BE2C (cell line): ENCODE results near the gene GCNT1.

Experiments
- DNase-seq: peaks from one replicate; pipeline ENCODE4 v3.0.0-alpha.2; 2020
- H3K27me3 ChIP-seq: fragments of 250-450 bp; sonication (Bioruptor Pico); 2 replicates; pipeline ENCODE4 v1.5.1; 2020; ENCODE audit warnings: mild to moderate bottlenecking
- H3K36me3 ChIP-seq: fragments of 250-450 bp; sonication (Bioruptor Pico); 2 replicates; pipeline ENCODE4 v1.5.1; 2020; ENCODE audit warnings: mild to moderate bottlenecking
- H3K4me1 ChIP-seq: fragments of 250-450 bp; sonication (Bioruptor Pico); 2 replicates; pipeline ENCODE4 v1.5.1; 2020
- H3K4me3 ChIP-seq: 2 replicates; pipeline ENCODE4 v1.5.1; 2011; ENCODE audit warnings: low read depth, low read length
- H3K9me3 ChIP-seq: fragments of 250-450 bp; sonication (Bioruptor Pico); 2 replicates; pipeline ENCODE4 v1.5.1; 2020
- TF ChIP-seq, protein P1 (sequence below): IDR thresholded peaks from 2 replicates; pipeline ENCODE4 v1.5.1; 2012; ENCODE audit warnings: mild to moderate bottlenecking, low read depth, low read length

Gene GCNT1

DNA sequence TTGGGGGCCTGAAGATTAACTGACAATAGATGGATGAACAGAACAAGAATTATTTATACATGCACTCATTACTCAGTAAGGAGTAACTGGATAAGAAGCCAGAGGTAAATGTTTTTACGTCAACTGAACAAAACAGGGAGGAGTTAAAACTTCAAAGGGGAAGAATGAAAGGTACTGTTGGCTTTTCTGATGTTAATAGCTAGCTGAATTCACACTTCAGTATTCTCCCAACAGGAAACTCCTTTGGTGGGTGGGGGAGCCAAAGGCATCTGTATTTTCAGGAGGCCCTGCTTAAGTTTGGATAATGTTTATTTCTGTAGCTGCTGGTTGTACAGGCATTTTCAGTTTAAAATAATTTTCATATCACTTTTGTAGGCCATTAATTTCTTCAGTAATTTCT lies 41.6 kb upstream of the GCNT1 start:
- no peak overlapping the region for H3K4me3 ChIP-seq
- H3K9me3 ChIP-seq: no peaks in the 10 kb centered on the region
- H3K27me3 ChIP-seq: no peaks in the 10 kb centered on the region
- DNase-seq: no peak
- TF ChIP-seq, protein P1, sequence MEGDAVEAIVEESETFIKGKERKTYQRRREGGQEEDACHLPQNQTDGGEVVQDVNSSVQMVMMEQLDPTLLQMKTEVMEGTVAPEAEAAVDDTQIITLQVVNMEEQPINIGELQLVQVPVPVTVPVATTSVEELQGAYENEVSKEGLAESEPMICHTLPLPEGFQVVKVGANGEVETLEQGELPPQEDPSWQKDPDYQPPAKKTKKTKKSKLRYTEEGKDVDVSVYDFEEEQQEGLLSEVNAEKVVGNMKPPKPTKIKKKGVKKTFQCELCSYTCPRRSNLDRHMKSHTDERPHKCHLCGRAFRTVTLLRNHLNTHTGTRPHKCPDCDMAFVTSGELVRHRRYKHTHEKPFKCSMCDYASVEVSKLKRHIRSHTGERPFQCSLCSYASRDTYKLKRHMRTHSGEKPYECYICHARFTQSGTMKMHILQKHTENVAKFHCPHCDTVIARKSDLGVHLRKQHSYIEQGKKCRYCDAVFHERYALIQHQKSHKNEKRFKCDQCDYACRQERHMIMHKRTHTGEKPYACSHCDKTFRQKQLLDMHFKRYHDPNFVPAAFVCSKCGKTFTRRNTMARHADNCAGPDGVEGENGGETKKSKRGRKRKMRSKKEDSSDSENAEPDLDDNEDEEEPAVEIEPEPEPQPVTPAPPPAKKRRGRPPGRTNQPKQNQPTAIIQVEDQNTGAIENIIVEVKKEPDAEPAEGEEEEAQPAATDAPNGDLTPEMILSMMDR: no peak
- H3K36me3 ChIP-seq: no peaks in the 10 kb centered on the region
- no peaks in the 10 kb centered on the region for H3K4me1 ChIP-seq

DNA sequence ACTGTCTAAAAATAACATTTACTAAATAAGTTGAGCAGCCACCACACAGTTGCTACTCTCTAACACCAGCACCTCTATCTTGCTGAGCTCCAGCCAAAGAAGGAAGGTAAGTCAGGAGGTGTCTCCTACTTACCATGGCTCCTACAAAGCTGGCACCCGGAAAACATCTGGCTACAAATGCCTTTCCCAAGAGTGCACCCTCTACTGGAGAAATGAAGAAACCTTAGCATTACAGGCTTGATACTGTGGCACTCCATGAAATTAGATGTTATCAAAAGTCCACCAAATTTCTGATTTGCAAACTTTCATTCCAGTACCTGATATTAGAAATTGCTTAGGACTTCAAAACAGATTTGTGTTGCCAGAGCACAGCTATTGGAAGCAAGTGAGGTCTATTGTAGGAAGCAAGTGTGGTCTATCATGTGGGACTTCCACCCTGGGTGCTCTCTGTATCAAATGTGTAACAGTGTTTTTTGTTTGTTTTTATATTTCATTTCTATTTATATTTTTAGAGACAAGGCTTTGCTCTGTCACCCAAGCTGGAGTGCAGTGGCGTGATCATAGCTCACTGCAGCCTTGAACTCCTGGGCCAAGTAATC lies 39.1 kb upstream of the GCNT1 start:
- Histone ChIP-seq H3K4me3 (no peak overlapping the region), H3K9me3 (no peaks in the 10 kb centered on the region), H3K27me3 (no peaks in the 10 kb centered on the region), H3K36me3 (no peaks in the 10 kb centered on the region), H3K4me1 (no peaks in the 10 kb centered on the region)
- no peak for DNase-seq
- TF ChIP-seq, protein P1: peak; percentile 76

DNA sequence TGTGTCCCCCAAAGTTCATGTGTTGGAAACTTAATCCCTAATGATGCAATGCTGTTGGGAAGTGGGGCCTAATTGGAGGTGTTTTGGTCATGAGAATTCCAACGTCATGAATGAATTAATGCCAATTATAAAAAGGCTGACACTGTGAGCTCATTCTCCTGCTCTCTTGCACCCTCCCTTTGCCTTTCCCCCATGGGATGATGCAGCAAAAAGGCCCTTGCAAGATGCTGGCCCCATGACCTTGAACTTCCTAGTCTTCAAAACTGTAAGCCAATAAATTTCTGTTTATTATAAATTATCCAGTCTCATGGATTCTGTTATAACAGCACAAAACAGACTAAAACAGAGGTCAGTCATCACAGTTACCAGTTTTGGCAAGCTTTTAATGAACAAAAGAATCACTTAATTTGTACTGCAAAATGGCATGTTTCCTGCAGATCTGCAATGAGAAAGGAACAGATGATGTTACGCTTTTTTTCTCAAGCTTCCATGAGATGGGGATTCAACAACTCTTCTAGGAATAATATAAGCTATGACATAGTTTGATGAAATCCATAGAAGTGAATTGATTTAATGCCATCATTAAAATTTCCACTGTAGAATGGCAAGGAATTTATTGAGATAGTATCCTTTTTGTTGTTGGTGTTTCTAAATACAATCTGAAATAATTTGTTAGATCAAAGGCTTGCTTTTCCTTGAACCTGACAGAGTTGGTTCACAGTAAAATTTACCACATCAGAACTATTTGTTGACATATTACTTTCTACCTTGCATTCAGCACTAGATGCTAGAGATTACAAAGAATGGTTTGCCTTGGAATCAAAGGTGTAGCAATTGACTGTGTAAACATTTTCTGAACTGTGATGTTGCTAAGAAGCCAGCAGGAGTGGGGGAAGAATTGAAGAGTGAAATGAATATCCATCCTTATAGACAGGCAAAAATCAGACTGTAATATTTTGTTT lies 35.5 kb upstream of the GCNT1 start:
- DNase-seq: no peak

DNA sequence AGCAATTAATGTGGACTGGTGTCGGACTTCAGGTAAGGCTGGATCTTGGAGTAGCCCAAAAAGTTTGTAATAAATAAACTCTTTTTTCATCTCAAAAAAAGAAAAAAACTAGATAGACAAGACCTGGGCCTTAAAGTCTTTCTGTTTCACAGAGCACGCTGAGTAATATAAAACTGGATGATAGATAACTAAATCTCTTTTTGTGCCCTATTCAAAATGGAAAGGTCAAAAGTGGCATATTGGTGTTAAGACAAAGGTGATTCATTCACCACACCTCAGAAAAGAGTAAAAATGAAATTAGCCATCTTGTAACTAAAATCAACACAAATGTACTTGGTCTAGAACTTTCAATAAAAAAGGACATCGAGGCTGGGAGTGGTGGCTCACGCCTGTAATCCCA lies 34.5 kb upstream of the GCNT1 start:
- no peaks in the 10 kb centered on the region for H3K9me3 ChIP-seq
- H3K4me3 ChIP-seq: no peak overlapping the region
- TF ChIP-seq, protein P1: no peak
- H3K36me3 ChIP-seq: no peaks in the 10 kb centered on the region
- no peak for DNase-seq
- no peaks in the 10 kb centered on the region for H3K4me1 ChIP-seq
- H3K27me3 ChIP-seq: no peaks in the 10 kb centered on the region

More for the DNA sequence above, 35.5 kb upstream of the GCNT1 start:
- TF ChIP-seq, protein P1: no peak
- no peaks in the 10 kb centered on the region for H3K9me3 ChIP-seq
- no peak overlapping the region for H3K4me3 ChIP-seq
- H3K4me1 ChIP-seq: no peaks in the 10 kb centered on the region
- H3K27me3 ChIP-seq: no peaks in the 10 kb centered on the region
- no peaks in the 10 kb centered on the region for H3K36me3 ChIP-seq

DNA sequence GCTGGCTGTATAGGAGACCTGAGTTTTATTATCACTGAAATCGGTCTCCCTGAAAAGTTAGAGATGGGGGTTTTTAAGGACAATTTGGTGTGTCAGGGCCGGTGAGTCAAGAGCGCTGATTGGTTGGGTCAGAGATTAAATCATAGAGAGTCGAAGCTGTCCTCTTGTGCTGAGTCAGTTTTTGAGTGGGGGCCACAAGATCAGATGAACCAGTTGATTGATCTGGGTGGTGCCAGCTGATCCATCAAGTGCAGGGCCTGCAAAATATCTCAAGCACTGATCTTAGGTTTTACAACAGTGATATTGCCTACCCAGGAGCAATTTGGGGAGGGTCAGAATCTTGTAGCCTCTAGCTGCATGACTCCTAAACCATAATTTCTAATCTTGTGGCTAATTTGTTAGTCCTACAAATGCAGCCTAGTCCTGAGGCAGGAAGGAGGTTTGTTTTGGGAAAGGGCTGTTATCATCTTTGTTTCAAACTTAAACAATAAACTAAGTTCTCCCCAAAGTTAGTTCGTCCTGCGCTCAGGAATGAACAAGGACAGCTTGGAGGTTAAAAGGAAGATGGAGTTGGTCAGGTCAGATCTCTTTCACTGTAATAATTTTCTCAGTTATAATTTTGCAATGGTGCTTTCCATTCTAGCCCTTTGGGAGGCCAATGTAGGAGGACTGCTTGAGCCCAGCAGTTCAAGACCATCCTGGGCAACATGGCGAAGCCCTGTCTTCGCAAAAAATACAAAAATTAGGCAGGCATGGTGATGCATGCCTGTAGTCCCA lies 33.1 kb upstream of the GCNT1 start:
- Histone ChIP-seq H3K36me3 (no peaks in the 10 kb centered on the region), H3K4me1 (no peaks in the 10 kb centered on the region), H3K27me3 (no peaks in the 10 kb centered on the region), H3K4me3 (no peak overlapping the region), H3K9me3 (no peaks in the 10 kb centered on the region)
- TF ChIP-seq, protein P1: no peak
- no peak for DNase-seq
